Measurements from ENCODE around the gene INPP5B. TPM values are rescaled to one million over a fixed set of nuclear protein-coding genes. Genes with fewer than 3 reads are reported as not detected.

Gene INPP5B
- total RNA-seq, 4 donors from 2014 or later: 21.4 to 47.5 (median 26.7) TPM

GRCh38 chr1:37841652-37842051, 105.2 kb downstream of the INPP5B start:
- TF ChIP-seq CTCF (IDR thresholded peaks at IDR 0.05; ENCODE audit: low read depth): no peak

DNA sequence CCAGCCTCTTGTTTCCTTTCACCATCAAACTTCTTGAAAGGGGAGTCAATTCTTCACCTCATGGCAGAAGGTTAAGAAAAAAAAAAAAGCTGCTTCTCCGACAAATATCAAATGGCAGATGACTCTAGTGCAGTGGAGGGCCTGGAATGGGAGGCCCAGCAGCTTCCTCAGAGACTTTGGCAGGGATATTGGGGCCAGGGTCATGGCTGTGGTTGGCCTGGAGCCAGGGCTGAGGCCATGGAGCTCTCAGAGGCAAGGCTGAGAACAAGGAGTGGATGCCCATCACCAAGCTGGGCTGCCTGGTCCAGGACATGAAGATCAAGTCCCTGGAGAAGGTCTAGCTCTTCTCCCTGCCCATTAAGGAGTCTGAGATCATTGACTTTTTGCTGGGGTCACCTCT, 106.1 kb downstream of the INPP5B start:
- TF ChIP-seq CTCF (IDR thresholded peaks at IDR 0.05; ENCODE audit: low read depth): no peak

DNA sequence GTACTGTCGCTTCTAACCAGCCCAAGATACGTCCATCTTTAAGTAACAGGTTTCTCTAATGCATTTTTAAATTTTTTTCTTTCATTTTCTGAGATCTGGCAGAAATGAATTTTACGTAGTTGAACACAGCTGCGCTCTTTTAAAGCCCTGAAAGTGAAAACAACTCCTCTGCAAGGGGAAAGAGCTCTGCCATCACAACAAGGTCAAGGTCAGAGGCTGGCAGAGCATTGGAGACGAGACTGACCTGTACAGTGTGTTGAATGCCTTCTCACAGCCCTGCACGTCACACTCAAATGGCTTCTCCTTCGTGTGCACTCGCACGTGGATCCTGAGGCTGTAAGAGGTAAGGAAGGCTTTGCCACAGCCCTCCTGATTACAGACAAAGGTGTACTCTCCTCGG, 107.2 kb downstream of the INPP5B start:
- TF ChIP-seq CTCF (IDR thresholded peaks at IDR 0.05; ENCODE audit: low read depth): no peak

DNA sequence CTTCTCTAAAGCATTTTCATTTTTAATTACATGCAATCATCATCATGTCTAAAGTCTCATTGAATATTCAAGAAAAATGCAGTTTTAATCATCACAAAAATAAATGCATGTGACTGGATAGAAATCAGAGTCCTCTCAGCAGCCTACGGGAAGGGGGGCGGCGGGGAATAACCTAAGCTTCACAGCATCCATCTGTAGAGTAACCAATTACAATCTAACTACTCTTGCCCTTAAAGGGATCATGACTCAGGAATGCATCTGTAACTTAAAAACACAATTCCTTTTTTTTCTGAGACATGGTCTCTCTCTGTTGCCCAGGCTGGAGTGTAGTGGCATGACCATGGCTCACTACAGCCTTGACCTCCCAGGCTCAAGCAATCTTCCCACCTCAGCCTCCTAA, 110.1 kb downstream of the INPP5B start:
- no peak for TF ChIP-seq CTCF (IDR thresholded peaks at IDR 0.05; ENCODE audit: low read depth)

- no peak for TF ChIP-seq CTCF (IDR thresholded peaks at IDR 0.05; ENCODE audit: low read depth)
These were observed 115.0 kb downstream of the INPP5B start for GRCh38 chr1:37831809-37832208.

DNA sequence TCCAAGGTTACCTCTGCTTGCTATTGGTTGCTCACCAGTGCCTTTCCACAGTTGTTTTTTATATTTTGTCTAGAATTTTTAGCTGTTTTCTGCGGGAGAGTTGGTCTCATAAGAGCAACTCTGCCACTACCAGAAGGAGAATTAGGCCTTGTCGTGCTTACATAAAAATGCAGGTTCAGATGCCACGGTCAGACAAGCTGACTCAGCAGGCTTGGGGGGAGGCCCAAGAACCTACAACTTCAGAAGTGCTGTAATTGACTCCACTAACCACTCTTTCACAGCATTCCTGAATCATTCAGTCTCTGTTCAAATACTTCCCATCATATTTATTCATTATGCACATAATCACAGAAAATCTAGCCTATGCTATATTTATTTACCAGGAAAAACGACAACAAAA, 115.7 kb downstream of the INPP5B start:
- TF ChIP-seq CTCF (IDR thresholded peaks at IDR 0.05; ENCODE audit: low read depth): no peak

- TF ChIP-seq CTCF (IDR thresholded peaks at IDR 0.05; ENCODE audit: low read depth): no peak
These were observed 118.3 kb downstream of the INPP5B start for GRCh38 chr1:37828410-37829074.

Measured in subcutaneous adipose tissue (tissue), 4 donors.